Activated B cell treated with CpG ODN at 0.5 μM for 24 hours (primary cell): ENCODE results near the gene SPIB. TPM values are rescaled to one million over a fixed set of nuclear protein-coding genes. Genes with fewer than 3 reads are reported as not detected.

Experiments
- ATAC-seq: fragments of 200-7000 bp; cut with Tn5 transposase; one replicate; pipeline ENCODE4 v1.10.0; 2021; ENCODE audit warnings: low read depth, mild to moderate bottlenecking, moderate library complexity
- CTCF ChIA-PET: fragments of 350-600 bp; sonication (Branson Sonifier 250); formaldehyde crosslinking; loops from one replicate; lab custom pipeline; 2021; ENCODE audit warnings: antibody characterized with exemption; lab: Charles Lee
- POLR2A ChIA-PET: fragments of 350-600 bp; sonication (Branson Sonifier 250); formaldehyde crosslinking; loops from one replicate; lab custom pipeline; 2021; ENCODE audit warnings: antibody characterized with exemption; lab: Charles Lee
- DNase-seq: peaks from one replicate; pipeline ENCODE4 v3.0.0; 2022
- H3K27ac Mint-ChIP-seq: one replicate; pipeline ENCODE4 v1.8.0; 2020; ENCODE audit warnings: mixed read lengths
- H3K27me3 Mint-ChIP-seq: one replicate; pipeline ENCODE4 v1.8.0; 2021; ENCODE audit warnings: mixed read lengths
- H3K36me3 Mint-ChIP-seq: one replicate; pipeline ENCODE4 v1.8.0; 2021; ENCODE audit warnings: low read depth, mixed read lengths
- H3K4me1 Mint-ChIP-seq: one replicate; pipeline ENCODE4 v1.8.0; 2021; ENCODE audit warnings: mixed read lengths
- H3K4me3 Mint-ChIP-seq: one replicate; pipeline ENCODE4 v1.8.0; 2020; ENCODE audit warnings: mild to moderate bottlenecking, mixed read lengths
- H3K9me3 Mint-ChIP-seq: one replicate; pipeline ENCODE4 v1.8.0; 2020; ENCODE audit warnings: mixed read lengths
- CTCF ChIP-seq: fragments of 200-600 bp; IDR thresholded peaks from one replicate; pipeline ENCODE4 v1.8.0; 2022; ENCODE audit warnings: antibody characterized with exemption, mild to moderate bottlenecking
- intact Hi-C: fragments of 100-400 bp; cut with micrococcal nuclease; formaldehyde crosslinking; loops from one replicate; pipeline ENCODE4 v1.15.1; 2024
- total RNA-seq: library from RNA; stranded (reverse); gene quantifications from 2 replicates; pipeline ENCODE4 v1.2.3, GENCODE V29; 2022

The SPIB gene
- total RNA-seq, 1 donor from 2014 or later: 324 TPM

GRCh38 chr19:50447053-50447452 lies 28.3 kb downstream of the SPIB start:
- ATAC-seq: no peak
- ChIA-PET POLR2A (no interaction called here), CTCF (no interaction called here)
- Mint-ChIP-seq H3K4me3 (no peak overlapping the region), H3K4me1 (peaks cover 4% of the 10 kb centered on the region), H3K27ac (no peak overlapping the region), H3K36me3 (peaks cover 4% of the 10 kb centered on the region), H3K9me3 (no peaks in the 10 kb centered on the region), H3K27me3 (no peaks in the 10 kb centered on the region)
- no peak for DNase-seq
- TF ChIP-seq CTCF: no peak
- intact Hi-C loops: no loop called here

- H3K4me3 Mint-ChIP-seq: no peak overlapping the region
- H3K27ac Mint-ChIP-seq: no peak overlapping the region
- H3K9me3 Mint-ChIP-seq: no peaks in the 10 kb centered on the region
- peaks cover 4% of the 10 kb centered on the region for H3K36me3 Mint-ChIP-seq
- no peaks in the 10 kb centered on the region for H3K27me3 Mint-ChIP-seq
- ChIA-PET CTCF (interaction anchor here (1.2 kb wide), 1 partner anchor 13 kb away, joined by 4 read pairs; no protein-coding TSS in a partner anchor), POLR2A (interaction anchor here (0.6 kb wide), 1 partner anchor 20 kb away, joined by 5 read pairs; no protein-coding TSS in a partner anchor)
- DNase-seq: no peak
- no peak for ATAC-seq
- no peak for TF ChIP-seq CTCF
- peaks cover 4% of the 10 kb centered on the region for H3K4me1 Mint-ChIP-seq
- intact Hi-C loops: no loop called here
Measured at GRCh38 chr19:50447750-50448149, 29.0 kb downstream of the SPIB start.

- CTCF ChIA-PET: interaction anchor here (0.6 kb wide), 1 partner anchor 24 kb away, joined by 4 read pairs; no protein-coding TSS in a partner anchor
- POLR2A ChIA-PET: interaction anchor here (1.1 to 1.8 kb wide), 2 partner anchors 31 to 34 kb away, joined by 4 to 5 read pairs; partner anchors contain the start of gene SPIB
- no peak overlapping the region for H3K27ac Mint-ChIP-seq
- TF ChIP-seq CTCF: no peak
- H3K9me3 Mint-ChIP-seq: no peaks in the 10 kb centered on the region
- peaks cover 4% of the 10 kb centered on the region for H3K36me3 Mint-ChIP-seq
- H3K4me3 Mint-ChIP-seq: no peak overlapping the region
- H3K27me3 Mint-ChIP-seq: no peaks in the 10 kb centered on the region
- DNase-seq (no peak), ATAC-seq (no peak)
- intact Hi-C loops: no loop called here
- H3K4me1 Mint-ChIP-seq: peaks cover 4% of the 10 kb centered on the region
Measured at GRCh38 chr19:50449236-50449899, 30.6 kb downstream of the SPIB start.

- TF ChIP-seq CTCF: no peak
- no peak for DNase-seq
- H3K4me3 Mint-ChIP-seq: peak overlapping the region; percentile 12
Measured at GRCh38 chr19:50450369-50451222, 31.9 kb downstream of the SPIB start.

GRCh38 chr19:50451223-50451534 lies 32.4 kb downstream of the SPIB start:
- ATAC-seq (no peak), DNase-seq (no peak)
- Mint-ChIP-seq H3K36me3 (peaks cover 2% of the 10 kb centered on the region), H3K27ac (no peak overlapping the region), H3K9me3 (no peaks in the 10 kb centered on the region), H3K4me1 (peaks cover 4% of the 10 kb centered on the region), H3K27me3 (no peaks in the 10 kb centered on the region), H3K4me3 (no peak overlapping the region)
- ChIA-PET POLR2A (interaction anchor here (1.8 kb wide), 1 partner anchor 36 kb away, joined by 5 read pairs; no protein-coding TSS in a partner anchor), CTCF (interaction anchor here (1.4 kb wide), 1 partner anchor 10 kb away, joined by 4 read pairs; no protein-coding TSS in a partner anchor)
- intact Hi-C loops: no loop called here
- no peak for TF ChIP-seq CTCF

More at GRCh38 chr19:50450369-50451222, 31.9 kb downstream of the SPIB start:
- peaks cover 4% of the 10 kb centered on the region for H3K4me1 Mint-ChIP-seq
- H3K27ac Mint-ChIP-seq: peak overlapping the region; percentile 30
- peaks cover 4% of the 10 kb centered on the region for H3K36me3 Mint-ChIP-seq
- ChIA-PET POLR2A (interaction anchor here (0.7 to 1.8 kb wide), 5 partner anchors 10 to 35 kb away, joined by 3 to 7 read pairs (median 4); partner anchors contain the start of gene SPIB), CTCF (interaction anchor here (1.4 kb wide), 1 partner anchor 10 kb away, joined by 4 read pairs; no protein-coding TSS in a partner anchor)
- no peaks in the 10 kb centered on the region for H3K27me3 Mint-ChIP-seq
- intact Hi-C loops: no loop called here
- ATAC-seq: no peak
- no peaks in the 10 kb centered on the region for H3K9me3 Mint-ChIP-seq
